HCT116 (cell line): ENCODE data around the gene KSR2. TPM values are rescaled to one million over a fixed set of nuclear protein-coding genes. Genes with fewer than 3 reads are reported as not detected.

Experiments
- ATAC-seq: fragments of 200-7000 bp; cut with Tn5 transposase; 2 replicates; pipeline ENCODE4 v1.9.1; 2020; ENCODE audit warnings: mild to moderate bottlenecking, moderate library complexity
- BruUV-seq: library from RNA; stranded (reverse); fragments of 400-500 nt; replicated peaks from 2 replicates; lab custom pipeline; 2021; lab: Mats Ljungman, UMichigan
- CTCF ChIA-PET: fragments of 300-600 bp; sonication (Branson Sonifier 250); formaldehyde crosslinking; loops from one replicate; lab custom pipeline; 2021; ENCODE audit warnings: antibody characterized with exemption; lab: Charles Lee
- POLR2A ChIA-PET: fragments of 300-600, 350-600 bp; sonication (Branson Sonifier 250); formaldehyde crosslinking; loops from one replicate; lab custom pipeline; 2021; ENCODE audit warnings: antibody characterized with exemption; lab: Charles Lee
- RAD21 ChIA-PET, 2 experiments: fragments of 300-600 bp; sonication (Branson Sonifier 250); formaldehyde crosslinking; loops; one replicate each; lab custom pipeline; 2023; ENCODE audit warnings: low total read pairs in 2 of 2; ENCODE audit not compliant: uncharacterized antibody in 2 of 2, unreplicated experiment in 2 of 2, low non-redundant PET in 1 of 2; lab: Charles Lee
- DNase-seq: peaks from one replicate; pipeline ENCODE4 v3.0.0-alpha.2; 2010; ENCODE audit warnings: low read depth, low spot score
- H2AFZ ChIP-seq: fragments of 200-600 bp; shearing (Covaris generic), sonication (generic); 2 replicates; pipeline ENCODE4 v1.6.1; 2017; ENCODE audit warnings: low read depth, mixed run types, mixed read lengths, antibody characterized with exemption, low read length; ENCODE audit not compliant: poor library complexity, severe bottlenecking
- H3K27ac ChIP-seq: 2 replicates; pipeline ENCODE4 v1.5.1; 2012; ENCODE audit warnings: low read depth, low read length
- H3K27me3 ChIP-seq: fragments of 200-600 bp; sonication (generic); 2 replicates; pipeline ENCODE4 v1.6.1; 2016; ENCODE audit warnings: mixed run types, low read length, mixed read lengths; ENCODE audit not compliant: insufficient read depth
- H3K36me3 ChIP-seq, 2 experiments: fragments of 200-500 bp in 1 of 2; fragments of 200-600 bp in 1 of 2; sonication (Bioruptor generic) in 1 of 2; sonication (generic) in 1 of 2; 2 replicates each; pipeline versions ENCODE4 v1.5.1 to v1.6.1; 2014 to 2016; ENCODE audit warnings: low read length in 2 of 2, inconsistent platforms in 1 of 2, mixed read lengths in 1 of 2, mixed run types in 1 of 2; ENCODE audit not compliant: insufficient read depth in 2 of 2, control insufficient read depth in 1 of 2
- H3K4me1 ChIP-seq, 2 experiments: fragments of 200-600 bp in 1 of 2; sonication (generic) in 1 of 2; 2 replicates each; pipeline versions ENCODE4 v1.5.1 to v1.6.1; 2012 to 2017; ENCODE audit warnings: low read length in 2 of 2, inconsistent platforms in 1 of 2, mild to moderate bottlenecking in 1 of 2, mixed read lengths in 1 of 2, mixed run types in 1 of 2, moderate library complexity in 1 of 2; ENCODE audit not compliant: insufficient read depth in 2 of 2, control insufficient read depth in 1 of 2
- H3K4me2 ChIP-seq: fragments of 200-600 bp; sonication (generic); 2 replicates; pipeline ENCODE4 v1.6.1; 2017; ENCODE audit warnings: mixed run types, low read length, mixed read lengths
- H3K4me3 ChIP-seq, 2 experiments: fragments of 200-600 bp in 1 of 2; sonication (generic) in 1 of 2; replicated peaks in 1 of 2; 2 replicates each; pipeline ENCODE4 v1.5.1; 2011 to 2016; ENCODE audit warnings: low read length in 2 of 2, control low read depth in 1 of 2, low read depth in 1 of 2, mild to moderate bottlenecking in 1 of 2, mixed read lengths in 1 of 2, mixed run types in 1 of 2
- H3K79me2 ChIP-seq: fragments of 200-600 bp; sonication (generic); 2 replicates; pipeline ENCODE4 v1.6.1; 2017; ENCODE audit warnings: mild to moderate bottlenecking, mixed run types, low read length, moderate library complexity, mixed read lengths; ENCODE audit not compliant: insufficient read depth
- H3K9ac ChIP-seq: fragments of 200-600 bp; sonication (generic); 2 replicates; pipeline ENCODE4 v1.6.1; 2016; ENCODE audit warnings: low read length, mixed read lengths
- H3K9me2 ChIP-seq: fragments of 200-600 bp; sonication (generic), shearing (Covaris generic); 2 replicates; pipeline ENCODE4 v1.6.1; 2017; ENCODE audit warnings: mixed run types, mild to moderate bottlenecking, moderate library complexity; ENCODE audit not compliant: insufficient read depth
- H3K9me3 ChIP-seq, 2 experiments: fragments of 200-500 bp in 1 of 2; fragments of 200-600 bp in 1 of 2; sonication (Bioruptor generic) in 1 of 2; sonication (generic) in 1 of 2; 2 replicates each; pipeline ENCODE4 v1.6.1; 2014 to 2017; ENCODE audit warnings: low read length in 2 of 2, mixed read lengths in 2 of 2, inconsistent platforms in 1 of 2, low read depth in 1 of 2, mild to moderate bottlenecking in 1 of 2, mixed run types in 1 of 2, moderate library complexity in 1 of 2; ENCODE audit not compliant: control insufficient read depth in 1 of 2, insufficient read depth in 1 of 2
- H4K20me1 ChIP-seq: fragments of 200-600 bp; sonication (generic), shearing (Covaris generic); 2 replicates; pipeline ENCODE4 v1.6.1; 2017; ENCODE audit warnings: mixed run types, mild to moderate bottlenecking, moderate library complexity; ENCODE audit not compliant: insufficient read depth
- ATF3 ChIP-seq: IDR thresholded peaks from 2 replicates; pipeline ENCODE4 v1.6.1; 2012
- EGR1 ChIP-seq: IDR thresholded peaks from 2 replicates; pipeline ENCODE4 v1.6.1; 2012; ENCODE audit warnings: low read depth
- POLR2A ChIP-seq: IDR thresholded peaks from 2 replicates; pipeline ENCODE4 v1.7.0; 2011; ENCODE audit warnings: borderline replicate concordance; ENCODE audit not compliant: insufficient read depth, insufficient read length; ENCODE audit errors: extremely low read depth
- RAD21 ChIP-seq: IDR thresholded peaks from 2 replicates; pipeline ENCODE4 v1.6.1; 2012; ENCODE audit warnings: low read depth, mild to moderate bottlenecking
- REST ChIP-seq: IDR thresholded peaks from 2 replicates; pipeline ENCODE4 v1.6.1; 2012; ENCODE audit warnings: low read depth
- SP1 ChIP-seq: IDR thresholded peaks from 2 replicates; pipeline ENCODE4 v1.6.1; 2012; ENCODE audit warnings: low read depth
- TCF7L2 ChIP-seq: IDR thresholded peaks from 2 replicates; pipeline ENCODE4 v1.7.0; 2011; ENCODE audit warnings: borderline replicate concordance, inconsistent platforms; ENCODE audit not compliant: insufficient read depth, insufficient read length; ENCODE audit errors: extremely low read depth
- intact Hi-C: fragments of 100-400 bp; cut with micrococcal nuclease; formaldehyde crosslinking; loops from 2 replicates; pipeline ENCODE4 v1.10.0; 2022
- total RNA-seq: library from RNA; stranded (reverse); gene quantifications from one replicate; pipeline ENCODE4 v1.2.1, GENCODE V29; 2021; ENCODE audit not compliant: unreplicated experiment

Gene KSR2
- total RNA-seq, 1 experiment from 2014 or later, result 10.1 TPM

- Histone ChIP-seq H3K27ac (no peak overlapping the region), H3K27me3 (peaks cover 25% of the 10 kb centered on the region), H3K36me3 (no peaks in the 10 kb centered on the region), H3K9me3 (no peaks in the 10 kb centered on the region), H3K4me1 (peaks cover under 1 to 4% of the 10 kb centered on the region in 2 experiments; a peak in 3 of 4 replicates), H2AFZ (no peak overlapping the region), H3K4me2 (no peak overlapping the region), H3K4me3 (no peak overlapping the region)
- ATAC-seq (no peak), DNase-seq (no peak)
- ChIA-PET RAD21 (no interaction called here), CTCF (interaction anchor here (1.9 kb wide), 1 partner anchor 9 kb away, joined by 7 read pairs; no protein-coding TSS in a partner anchor)
- BruUV-seq, result no TSS peak
- intact Hi-C loops, result no loop called here
- no peak for TF ChIP-seq POLR2A
- TF ChIP-seq REST, result no peak
- TF ChIP-seq SP1, result no peak
- no peak for TF ChIP-seq ATF3
- TF ChIP-seq, all 23 proteins: peak for 0
- POLR2A ChIA-PET, result no interaction called here
- Histone ChIP-seq H3K79me2 (no peaks in the 10 kb centered on the region), H4K20me1 (no peaks in the 10 kb centered on the region), H3K9ac (no peak overlapping the region), H3K9me2 (no peaks in the 10 kb centered on the region)
Measured at GRCh38 chr12:117680312-117680711, 288.5 kb downstream of the KSR2 start.

- ChIA-PET RAD21 (no interaction called here), CTCF (no interaction called here)
- no peaks in the 10 kb centered on the region for H4K20me1 ChIP-seq
Measured at GRCh38 chr12:117679776-117680175, 289.0 kb downstream of the KSR2 start.

More at GRCh38 chr12:117679776-117680175, 289.0 kb downstream of the KSR2 start:
- no peak for TF ChIP-seq RAD21
- no peak for TF ChIP-seq TCF7L2
- TF ChIP-seq POLR2A, result no peak
- TF ChIP-seq ATF3, result no peak
- no peak for TF ChIP-seq EGR1
- TF ChIP-seq, all 23 proteins: peak for 0
- no peak for ATAC-seq
- Histone ChIP-seq H3K9me3 (no peaks in the 10 kb centered on the region), H3K9me2 (no peaks in the 10 kb centered on the region), H2AFZ (no peak overlapping the region), H3K4me3 (no peak overlapping the region), H3K9ac (no peak overlapping the region), H3K4me2 (no peak overlapping the region), H3K27me3 (peaks cover 19% of the 10 kb centered on the region), H3K27ac (no peak overlapping the region), H3K36me3 (no peaks in the 10 kb centered on the region), H3K4me1 (no peaks in the 10 kb centered on the region), H3K79me2 (no peaks in the 10 kb centered on the region)
- POLR2A ChIA-PET, result no interaction called here
- no TSS peak for BruUV-seq
- no peak for DNase-seq
- intact Hi-C loops, result no loop called here
